ENCODE results near the gene EYA4.
A peak's percentile ranks its signal among the peaks of the same experiment; 100 is the strongest.

Gene EYA4

GRCh38 chr6:133505681-133506080 lies 264.5 kb downstream of the EYA4 start (continued):
- TF ChIP-seq ZNF26 (tag by site-specific recombination; IDR thresholded peaks at IDR 0.05), result no peak
- TF ChIP-seq ZNF341 (tag by site-specific recombination; IDR thresholded peaks at IDR 0.05; ENCODE audit: low read depth), result no peak
- no peak for TF ChIP-seq ZNF112 (tag by site-specific recombination; IDR thresholded peaks at IDR 0.05)
- TF ChIP-seq ZNF704 (tag by site-specific recombination; IDR thresholded peaks at IDR 0.05), result no peak
- TF ChIP-seq SETDB1 (IDR thresholded peaks at IDR 0.05; ENCODE audit: insufficient read length, low read length), result no peak
- no peak for TF ChIP-seq ZNF2 (tag by site-specific recombination; IDR thresholded peaks at IDR 0.05)

- Histone ChIP-seq H3K4me1 (ENCODE audit: control insufficient read depth, insufficient read depth, low read length) (peaks cover 6% of the 10 kb centered on the region), H3K27ac (ENCODE audit: extremely low read depth, low read depth, low read length) (no peak overlapping the region), H3K9me3 (ENCODE audit: control insufficient read depth, insufficient read depth, low read depth, low read length) (no peaks in the 10 kb centered on the region), H3K36me3 (ENCODE audit: control insufficient read depth in 2 of 2, insufficient read depth in 1 of 2, low read length in 2 of 2) (peaks cover 2 to 4% of the 10 kb centered on the region in 2 experiments; a peak in 2 of 3 replicates), H3K4me3 (ENCODE audit: low read depth, low read length) (no peak overlapping the region)
- no peak for TF ChIP-seq RBAK (tag by site-specific recombination; IDR thresholded peaks at IDR 0.05)
- TF ChIP-seq ZNF138 (tag by site-specific recombination; IDR thresholded peaks at IDR 0.05; ENCODE audit: borderline replicate concordance), result no peak
- no peak for TF ChIP-seq ZNF785 (tag by site-specific recombination; IDR thresholded peaks at IDR 0.05)
- TF ChIP-seq ZNF133 (tag by site-specific recombination; IDR thresholded peaks at IDR 0.05), result 0 out of 2 replicates have a peak, but pooled peaks have one; percentile 16
- no peak for TF ChIP-seq PRDM1 (tag by site-specific recombination; IDR thresholded peaks at IDR 0.05)
- no peak for TF ChIP-seq ZNF19 (tag by site-specific recombination; IDR thresholded peaks at IDR 0.05; ENCODE audit: low read depth)
- TF ChIP-seq KLF10 (tag by site-specific recombination; IDR thresholded peaks at IDR 0.05), result no peak
- TF ChIP-seq ZNF654 (tag by site-specific recombination; IDR thresholded peaks at IDR 0.05; ENCODE audit: low read depth), result peak; percentile 73
- no peak for TF ChIP-seq KLF16 (tag by site-specific recombination; IDR thresholded peaks at IDR 0.05)
- no peak for TF ChIP-seq ZNF555 (tag by site-specific recombination; conservative IDR thresholded peaks at IDR 0.05)
- 0 out of 2 replicates have a peak, but pooled peaks have one; percentile 45 for TF ChIP-seq ZNF660 (tag by site-specific recombination; IDR thresholded peaks at IDR 0.05)
- no peak for TF ChIP-seq ZBTB6 (tag by site-specific recombination; IDR thresholded peaks at IDR 0.05)
- TF ChIP-seq ZNF580 (tag by site-specific recombination; IDR thresholded peaks at IDR 0.05), result no peak
- peak; percentile 58 for TF ChIP-seq CTCF (tag by site-specific recombination; IDR thresholded peaks at IDR 0.05)
- ChIA-PET POLR2A (no interaction called here), CTCF (interaction anchor here (0.7 to 3.1 kb wide), 13 partner anchors 9 to 683 kb away, joined by 3 to 14 read pairs (median 4); no protein-coding TSS in a partner anchor)
Measured at GRCh38 chr6:133512410-133513016, 271.4 kb downstream of the EYA4 start.
